ACC112 (cell line): ENCODE results near the gene C2orf42.
"Not testable (repeated sequence)": the region's sequence is repeated elsewhere in the genome, so short reads cannot be mapped to it uniquely, and the experiment has no call there.

Source experiments
- H2AFZ ChIP-seq: fragments of 200-600 bp; sonication (generic); one replicate; pipeline ENCODE4 v1.6.0; 2017; ENCODE audit warnings: antibody characterized with exemption, low read length; ENCODE audit not compliant: unreplicated experiment
- H3K27ac ChIP-seq: fragments of 200-600 bp; sonication (generic); 2 replicates; pipeline ENCODE4 v1.5.1; 2014; ENCODE audit warnings: low read depth, mild to moderate bottlenecking, antibody characterized with exemption, low read length, moderate library complexity
- H3K27me3 ChIP-seq: fragments of 200-600 bp; sonication (generic); 2 replicates; pipeline ENCODE4 v1.6.1; 2014; ENCODE audit warnings: mild to moderate bottlenecking, antibody characterized with exemption, low read length, moderate library complexity, mixed read lengths; ENCODE audit not compliant: insufficient read depth
- H3K36me3 ChIP-seq: fragments of 200-600 bp; sonication (generic); 2 replicates; pipeline ENCODE4 v1.6.1; 2016; ENCODE audit warnings: mild to moderate bottlenecking, antibody characterized with exemption, low read length, moderate library complexity, mixed read lengths; ENCODE audit not compliant: insufficient read depth
- H3K4me1 ChIP-seq: fragments of 200-600 bp; sonication (generic); one replicate; pipeline ENCODE4 v1.6.1; 2016; ENCODE audit warnings: low read length, mixed read lengths; ENCODE audit not compliant: insufficient read depth, unreplicated experiment, control insufficient read depth
- H3K4me3 ChIP-seq: fragments of 200-600 bp; sonication (generic); 2 replicates; pipeline ENCODE4 v1.5.1; 2014; ENCODE audit warnings: mild to moderate bottlenecking, low read depth, low read length
- H3K79me2 ChIP-seq: fragments of 200-600 bp; sonication (generic); one replicate; pipeline ENCODE4 v1.6.0; 2016; ENCODE audit warnings: low read length; ENCODE audit not compliant: control insufficient read depth, unreplicated experiment, insufficient read depth

C2orf42 gene

DNA sequence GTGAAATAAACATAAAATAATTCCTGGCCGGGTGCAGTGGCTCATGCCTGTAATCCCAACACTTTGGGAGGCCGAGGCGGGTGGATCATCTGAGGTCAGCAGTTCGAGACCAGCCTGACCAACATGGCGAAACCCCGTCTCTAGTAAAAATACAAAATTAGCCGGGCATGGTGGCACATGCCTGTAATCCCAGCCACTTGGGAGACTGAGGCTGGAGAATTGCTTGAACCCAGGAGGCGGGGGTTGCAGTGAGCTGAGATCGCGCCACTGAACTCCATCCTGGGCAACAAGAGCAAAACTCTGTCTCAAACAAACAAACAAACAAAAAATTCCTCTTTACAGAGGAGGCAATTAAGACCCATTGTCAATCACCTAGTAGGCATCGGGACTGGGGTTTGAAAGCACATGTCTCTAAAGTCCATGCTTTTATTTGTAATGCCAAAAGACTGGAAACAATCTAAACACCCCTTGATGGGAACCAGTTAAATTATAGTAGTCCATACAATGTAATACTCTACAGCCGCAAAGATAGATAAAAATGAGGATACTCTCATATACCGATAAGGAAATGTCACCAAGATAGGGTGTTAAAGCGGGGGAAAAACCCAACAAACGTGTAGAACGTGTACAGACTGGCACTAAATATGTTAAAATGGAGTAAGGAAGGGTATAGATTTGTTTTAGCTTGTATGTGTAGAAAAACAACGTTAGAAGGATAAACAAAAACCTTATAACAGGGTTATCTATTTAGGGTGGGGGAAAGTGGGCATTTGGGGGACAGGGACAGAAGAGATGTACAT lies 59.3 kb downstream of the C2orf42 start:
- H2AFZ ChIP-seq: peak overlapping the region; percentile 28
- peak overlapping the region; percentile 66 for H3K4me3 ChIP-seq
- H3K79me2 ChIP-seq, H3K27me3 ChIP-seq, H3K36me3 ChIP-seq: not testable (repeated sequence)
- peak overlapping the region; percentile 84 for H3K27ac ChIP-seq
- H3K4me1 ChIP-seq: peaks cover 46% of the 10 kb centered on the region

GRCh38 chr2:70128005-70128404 lies 62.8 kb downstream of the C2orf42 start:
- Histone ChIP-seq H3K4me1 (peaks cover 32% of the 10 kb centered on the region), H2AFZ (peak overlapping the region; percentile 87)

DNA sequence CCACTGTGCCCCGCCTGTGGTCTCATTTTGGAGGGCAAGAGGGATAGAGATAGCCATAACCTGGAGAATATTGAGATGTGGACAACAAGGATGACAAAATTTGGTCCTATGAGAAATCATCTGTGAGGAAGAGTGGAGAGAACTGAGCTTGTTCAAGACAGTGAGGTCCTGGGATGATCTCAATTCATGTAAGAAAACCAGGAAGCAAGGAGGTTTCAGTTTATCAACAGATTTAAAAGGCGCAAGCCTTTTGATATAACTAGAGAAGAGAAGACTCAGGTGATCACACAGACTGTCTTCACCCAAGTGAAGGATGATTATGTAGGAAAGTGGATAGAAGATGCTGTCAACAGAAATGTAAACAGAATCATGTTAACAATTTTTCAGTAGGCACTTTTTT lies 64.4 kb downstream of the C2orf42 start:
- Histone ChIP-seq H3K27ac (no peak overlapping the region), H3K27me3 (no peaks in the 10 kb centered on the region), H3K36me3 (no peaks in the 10 kb centered on the region), H2AFZ (peak overlapping the region; percentile 69), H3K4me3 (no peak overlapping the region), H3K79me2 (no peaks in the 10 kb centered on the region), H3K4me1 (peaks cover 19% of the 10 kb centered on the region)

More at GRCh38 chr2:70128005-70128404, 62.8 kb downstream of the C2orf42 start:
- Histone ChIP-seq H3K36me3 (no peaks in the 10 kb centered on the region), H3K27me3 (no peaks in the 10 kb centered on the region), H3K27ac (no peak overlapping the region), H3K4me3 (no peak overlapping the region), H3K79me2 (no peaks in the 10 kb centered on the region)

GRCh38 chr2:70125498-70125898 lies 65.3 kb downstream of the C2orf42 start:
- Histone ChIP-seq H3K79me2 (no peaks in the 10 kb centered on the region), H3K27me3 (no peaks in the 10 kb centered on the region), H3K27ac (peak overlapping the region; percentile 77), H3K4me1 (peaks cover 19% of the 10 kb centered on the region), H3K4me3 (peak overlapping the region; percentile 75), H3K36me3 (no peaks in the 10 kb centered on the region), H2AFZ (peak overlapping the region; percentile 82)

- peak overlapping the region; percentile 82 for H2AFZ ChIP-seq
- peaks cover 19% of the 10 kb centered on the region for H3K4me1 ChIP-seq
- no peaks in the 10 kb centered on the region for H3K27me3 ChIP-seq
- no peaks in the 10 kb centered on the region for H3K79me2 ChIP-seq
- peak overlapping the region; percentile 77 for H3K27ac ChIP-seq
- no peaks in the 10 kb centered on the region for H3K36me3 ChIP-seq
- H3K4me3 ChIP-seq: peak overlapping the region; percentile 75
Measured at GRCh38 chr2:70124983-70125480, 65.8 kb downstream of the C2orf42 start.

- peaks cover 19% of the 10 kb centered on the region for H3K4me1 ChIP-seq
- no peaks in the 10 kb centered on the region for H3K27me3 ChIP-seq
- H2AFZ ChIP-seq: peak overlapping the region; percentile 64
- peak overlapping the region; percentile 77 for H3K27ac ChIP-seq
- H3K79me2 ChIP-seq: no peaks in the 10 kb centered on the region
- H3K4me3 ChIP-seq: peak overlapping the region; percentile 75
- no peaks in the 10 kb centered on the region for H3K36me3 ChIP-seq
Measured at GRCh38 chr2:70123829-70124116, 67.0 kb downstream of the C2orf42 start.

DNA sequence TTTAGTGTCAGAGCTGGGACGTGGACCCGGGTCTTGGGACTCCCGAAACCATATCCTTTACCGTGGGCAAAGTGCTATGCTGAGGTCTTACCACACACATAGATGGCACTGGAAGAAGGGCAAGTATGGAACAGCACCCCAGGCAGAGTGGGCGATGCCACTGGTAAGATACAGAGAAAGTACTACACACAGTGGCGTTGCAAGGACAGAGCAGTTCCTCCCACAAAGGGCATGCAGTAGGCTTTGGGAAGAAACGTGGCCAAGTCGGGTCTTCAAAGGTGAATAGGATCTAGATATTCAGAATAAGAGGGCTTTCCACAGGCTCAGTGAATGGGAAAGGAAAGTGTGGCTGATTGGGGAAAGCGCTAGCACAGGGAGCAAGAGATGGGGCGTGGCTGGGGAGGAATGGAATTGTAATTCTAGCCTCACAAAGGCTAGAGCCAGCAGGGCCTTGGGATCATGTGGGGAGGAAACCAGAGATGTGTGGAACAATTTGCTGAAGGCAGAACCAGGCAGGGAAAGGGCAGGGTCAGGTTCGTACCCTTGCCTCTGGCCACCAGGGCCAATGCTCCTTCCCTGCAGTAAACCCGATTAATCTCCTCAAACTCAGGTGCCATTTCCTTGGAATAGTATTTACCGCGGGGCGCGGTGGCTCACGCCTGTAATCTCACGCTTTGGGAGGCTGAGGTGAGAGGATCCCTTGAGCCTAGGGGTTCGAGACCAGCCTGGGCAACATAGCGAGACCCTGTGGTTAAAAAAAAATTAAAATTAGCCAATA lies 67.6 kb downstream of the C2orf42 start:
- H3K4me3 ChIP-seq: peak overlapping the region; percentile 75
- peaks cover 19% of the 10 kb centered on the region for H3K4me1 ChIP-seq
- peak overlapping the region; percentile 64 for H2AFZ ChIP-seq

DNA sequence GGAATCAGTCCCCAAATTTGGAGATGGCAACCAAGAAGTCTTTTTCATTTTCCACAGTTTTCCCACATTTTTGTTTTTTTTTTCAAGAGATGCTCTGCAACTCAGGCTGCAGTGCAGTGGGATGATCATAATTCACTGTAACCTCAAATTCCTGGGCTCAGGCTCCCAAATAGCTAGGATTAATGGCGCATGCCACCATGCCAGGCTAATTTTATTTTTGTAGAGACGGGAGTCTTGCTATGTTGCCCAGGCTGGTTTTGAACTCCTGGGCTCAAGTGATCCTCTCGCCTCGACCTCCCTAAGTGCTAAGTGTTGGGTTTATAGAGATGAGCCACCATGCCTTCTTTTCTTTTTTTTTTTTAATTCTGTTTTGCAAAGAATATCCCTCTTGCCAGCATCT lies 68.3 kb downstream of the C2orf42 start:
- Histone ChIP-seq H3K4me3 (no peak overlapping the region), H3K27me3 (no peaks in the 10 kb centered on the region), H2AFZ (no peak overlapping the region), H3K27ac (no peak overlapping the region), H3K4me1 (peaks cover 11% of the 10 kb centered on the region), H3K79me2 (no peaks in the 10 kb centered on the region), H3K36me3 (no peaks in the 10 kb centered on the region)

More for the DNA sequence above, 67.6 kb downstream of the C2orf42 start:
- Histone ChIP-seq H3K79me2 (no peaks in the 10 kb centered on the region), H3K27ac (no peak overlapping the region), H3K27me3 (no peaks in the 10 kb centered on the region), H3K36me3 (no peaks in the 10 kb centered on the region)

- Histone ChIP-seq H3K36me3 (no peaks in the 10 kb centered on the region), H3K4me3 (no peak overlapping the region), H3K27me3 (no peaks in the 10 kb centered on the region), H3K79me2 (no peaks in the 10 kb centered on the region), H2AFZ (no peak overlapping the region), H3K27ac (no peak overlapping the region), H3K4me1 (peaks cover 7% of the 10 kb centered on the region)
Measured at GRCh38 chr2:70121627-70122372, 69.0 kb downstream of the C2orf42 start.

DNA sequence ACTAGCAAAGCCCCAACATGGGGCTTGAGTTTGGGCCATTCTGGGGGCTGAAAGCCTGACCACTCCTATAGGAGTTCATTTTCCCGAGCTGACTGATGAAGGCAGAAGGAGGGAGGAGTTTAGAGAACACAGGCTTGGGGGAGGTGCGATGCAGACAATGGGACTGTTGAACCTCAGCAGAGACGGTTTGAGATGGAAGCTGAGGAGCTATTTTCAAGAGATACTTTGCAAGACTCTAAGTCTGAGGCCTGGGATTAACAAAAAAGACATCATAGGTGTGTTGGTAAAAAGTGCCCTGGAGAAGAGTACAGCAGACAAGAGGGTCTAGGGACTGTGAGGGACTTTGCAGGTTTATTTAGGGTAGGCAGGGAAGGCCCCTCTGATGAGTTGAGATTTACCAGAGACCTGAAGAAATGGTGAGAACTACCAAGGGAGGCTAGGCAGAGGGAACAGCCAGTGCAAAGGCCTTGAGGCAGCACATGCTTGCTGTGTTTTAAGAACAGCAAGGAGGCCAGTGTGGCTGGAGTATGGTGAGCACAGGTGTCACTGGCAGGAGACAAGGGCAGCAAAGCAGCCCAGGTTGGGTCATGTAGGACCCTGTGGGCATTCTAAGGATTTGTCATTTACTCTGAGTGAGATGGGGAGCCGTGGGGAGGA lies 71.9 kb downstream of the C2orf42 start:
- Histone ChIP-seq H3K27ac (no peak overlapping the region), H3K4me3 (no peak overlapping the region), H3K4me1 (peaks cover 7% of the 10 kb centered on the region), H2AFZ (no peak overlapping the region), H3K27me3 (no peaks in the 10 kb centered on the region), H3K36me3 (no peaks in the 10 kb centered on the region), H3K79me2 (no peaks in the 10 kb centered on the region)
